AG04449 (cell line): Measurements from ENCODE around the gene RAB11FIP3.

Experiments used
- CTCF ChIA-PET: fragments of 350-600 bp; formaldehyde crosslinking; extraction: SDS; loops from one replicate; lab custom pipeline; 2021; ENCODE audit warnings: antibody characterized with exemption; lab: Yijun Ruan, JAX
- POLR2A ChIA-PET: fragments of 400-600, 350-600 bp; formaldehyde crosslinking; extraction: SDS; loops from one replicate; lab custom pipeline; 2020; ENCODE audit warnings: antibody characterized with exemption, inconsistent platforms; lab: Yijun Ruan, JAX
- DNase-seq: peaks from one replicate; pipeline ENCODE4 v3.0.0-alpha.2; 2010; ENCODE audit warnings: low read depth, low spot score
- H3K4me3 ChIP-seq: 2 replicates; pipeline ENCODE4 v1.5.1; 2011; ENCODE audit warnings: low read depth, mild to moderate bottlenecking, control low read depth, low read length
- CTCF ChIP-seq: IDR thresholded peaks from one replicate; pipeline ENCODE4 v1.5.1; 2011; ENCODE audit warnings: mild to moderate bottlenecking, moderate library complexity, low read length, control low read depth, inconsistent platforms; ENCODE audit not compliant: insufficient read depth; ENCODE audit errors: missing control alignments

Gene RAB11FIP3

GRCh38 chr16:521381-522210 is 96.1 kb downstream of the RAB11FIP3 start:
- no peak overlapping the region for H3K4me3 ChIP-seq
- no peak for TF ChIP-seq CTCF
- POLR2A ChIA-PET, result interaction anchor here (0.5 kb wide), 1 partner anchor 17 kb away, joined by 3 read pairs; no protein-coding TSS in a partner anchor
- CTCF ChIA-PET, result no interaction called here
- DNase-seq, result no peak

DNA sequence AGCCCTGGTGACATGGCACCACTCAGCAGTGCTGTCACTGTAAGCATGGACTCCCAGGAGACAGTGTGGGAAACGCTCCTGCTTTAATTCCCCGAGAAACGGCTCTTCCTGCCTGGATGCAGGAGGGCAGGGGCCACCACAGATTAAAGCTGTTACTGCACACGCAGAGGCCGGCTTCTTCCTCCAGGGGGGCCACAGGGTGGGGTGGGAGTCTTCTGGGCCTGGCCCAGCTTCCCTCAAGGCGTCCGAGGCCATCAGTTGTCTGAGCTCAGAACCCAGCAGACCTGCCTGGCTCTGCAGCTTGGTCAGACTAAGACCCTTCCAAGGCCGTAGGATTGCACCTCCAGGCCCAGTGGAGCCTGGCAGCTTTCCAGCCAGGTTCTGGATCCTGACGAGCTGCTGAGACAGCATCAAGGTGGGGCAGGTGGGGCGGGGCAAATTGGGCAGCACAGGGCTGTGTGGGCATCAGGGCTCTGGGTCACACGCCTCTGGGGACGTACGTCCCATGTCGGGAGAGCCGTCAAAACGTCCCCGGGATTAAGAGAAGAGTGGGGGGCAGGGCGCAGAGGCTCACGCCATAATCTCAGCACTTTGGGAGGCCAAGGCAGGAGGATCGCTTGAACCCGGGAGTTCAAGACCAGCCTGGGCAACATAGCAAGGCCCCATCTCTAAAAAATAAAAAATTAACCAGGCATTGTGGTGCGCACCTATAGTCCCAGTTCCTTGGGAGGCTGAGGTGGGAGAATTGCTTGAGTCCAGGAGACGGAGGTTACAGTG is 97.1 kb downstream of the RAB11FIP3 start:
- TF ChIP-seq CTCF, result no peak
- ChIA-PET CTCF (interaction anchor here (1.0 kb wide), 1 partner anchor 131 kb away, joined by 3 read pairs; no protein-coding TSS in a partner anchor), POLR2A (interaction anchor here (0.5 kb wide), 1 partner anchor 16 kb away, joined by 3 read pairs; no protein-coding TSS in a partner anchor)
- DNase-seq, result no peak
- H3K4me3 ChIP-seq, result no peak overlapping the region

- CTCF ChIA-PET, result interaction anchor here (1.0 kb wide), 1 partner anchor 131 kb away, joined by 3 read pairs; no protein-coding TSS in a partner anchor
- TF ChIP-seq CTCF, result no peak
- POLR2A ChIA-PET, result no interaction called here
- H3K4me3 ChIP-seq, result no peak overlapping the region
- no peak for DNase-seq
Measured at GRCh38 chr16:523097-523741, 97.8 kb downstream of the RAB11FIP3 start.

DNA sequence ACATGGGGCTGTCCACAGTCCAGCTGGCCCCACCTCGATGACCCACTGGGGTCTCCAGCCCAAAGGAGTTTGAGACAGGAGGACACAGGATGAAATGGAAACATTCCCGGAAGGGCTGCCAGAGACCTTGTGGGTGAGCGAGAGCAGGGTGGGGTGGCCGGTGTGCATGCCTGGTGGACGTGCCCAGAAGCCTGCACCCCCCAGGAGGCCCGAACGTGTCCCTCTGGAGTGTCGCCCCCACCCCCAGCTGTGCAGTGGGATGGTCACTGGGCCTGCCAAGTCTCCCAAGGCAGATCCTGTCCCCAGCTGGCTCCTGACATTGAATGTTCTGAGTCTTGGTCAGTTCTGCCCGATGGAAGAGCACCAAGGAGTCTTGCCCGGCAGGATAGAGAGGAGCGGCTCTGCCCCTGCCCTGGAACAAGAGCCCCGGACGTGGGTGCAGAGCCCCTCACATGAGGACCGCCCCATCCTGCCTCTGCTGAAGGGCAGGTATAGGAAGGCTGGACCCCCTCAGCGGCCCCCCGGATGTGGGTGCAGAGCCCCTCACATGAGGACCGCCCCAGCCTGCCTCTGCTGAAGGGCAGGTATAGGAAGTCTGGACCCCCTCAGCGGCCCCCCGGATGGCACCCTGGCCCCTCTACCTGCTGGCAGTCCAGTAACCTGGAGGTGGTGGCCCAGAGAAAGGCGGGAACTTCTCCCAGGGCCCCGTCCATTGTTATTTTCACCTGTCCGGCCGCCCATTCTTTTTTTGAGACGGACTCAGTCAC is 99.0 kb downstream of the RAB11FIP3 start:
- ChIA-PET CTCF (no interaction called here), POLR2A (no interaction called here)
- no peak for TF ChIP-seq CTCF
- no peak for DNase-seq
- no peak overlapping the region for H3K4me3 ChIP-seq

DNA sequence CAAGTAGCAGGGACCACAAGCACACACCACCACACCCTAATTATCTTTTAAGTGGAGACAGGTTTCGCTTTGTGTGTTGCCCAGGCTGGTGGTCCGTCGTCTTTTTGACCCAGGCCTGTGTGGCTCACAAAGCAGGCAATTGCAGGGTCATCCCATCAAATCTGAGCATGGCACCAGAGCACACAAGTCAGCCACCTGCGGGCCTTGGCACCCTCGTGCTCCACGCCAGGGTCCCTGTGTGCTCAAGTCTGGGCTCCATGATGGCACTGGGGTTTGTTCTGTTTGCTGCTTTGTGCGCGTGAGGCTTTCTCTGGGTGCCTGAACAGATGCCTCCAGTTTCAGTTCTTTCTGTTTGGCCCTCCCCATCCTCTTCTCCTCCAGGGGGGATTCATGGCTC is 99.7 kb downstream of the RAB11FIP3 start:
- no peak overlapping the region; the same call in 1 of the 2 replicates for H3K4me3 ChIP-seq
- no peak for TF ChIP-seq CTCF
- no peak for DNase-seq
- CTCF ChIA-PET, result no interaction called here
- POLR2A ChIA-PET, result no interaction called here
